ENCODE measurements around the gene ARHGEF19.
"Not testable (repeated sequence)": the region's sequence is repeated elsewhere in the genome, so short reads cannot be mapped to it uniquely, and the experiment has no call there.

The ARHGEF19 gene

GRCh38 chr1:16163608-16164212, 48.7 kb downstream of the ARHGEF19 start:
- not testable (repeated sequence) for DNase-seq

- DNase-seq: no peak
These were observed 50.2 kb downstream of the ARHGEF19 start for GRCh38 chr1:16162163-16162822.

GRCh38 chr1:16161717-16162116, 50.7 kb downstream of the ARHGEF19 start:
- no peak for DNase-seq

GRCh38 chr1:16158993-16159831, 53.2 kb downstream of the ARHGEF19 start:
- no peak for DNase-seq

- DNase-seq: no peak
These were observed 54.4 kb downstream of the ARHGEF19 start for GRCh38 chr1:16158025-16158424.

DNA sequence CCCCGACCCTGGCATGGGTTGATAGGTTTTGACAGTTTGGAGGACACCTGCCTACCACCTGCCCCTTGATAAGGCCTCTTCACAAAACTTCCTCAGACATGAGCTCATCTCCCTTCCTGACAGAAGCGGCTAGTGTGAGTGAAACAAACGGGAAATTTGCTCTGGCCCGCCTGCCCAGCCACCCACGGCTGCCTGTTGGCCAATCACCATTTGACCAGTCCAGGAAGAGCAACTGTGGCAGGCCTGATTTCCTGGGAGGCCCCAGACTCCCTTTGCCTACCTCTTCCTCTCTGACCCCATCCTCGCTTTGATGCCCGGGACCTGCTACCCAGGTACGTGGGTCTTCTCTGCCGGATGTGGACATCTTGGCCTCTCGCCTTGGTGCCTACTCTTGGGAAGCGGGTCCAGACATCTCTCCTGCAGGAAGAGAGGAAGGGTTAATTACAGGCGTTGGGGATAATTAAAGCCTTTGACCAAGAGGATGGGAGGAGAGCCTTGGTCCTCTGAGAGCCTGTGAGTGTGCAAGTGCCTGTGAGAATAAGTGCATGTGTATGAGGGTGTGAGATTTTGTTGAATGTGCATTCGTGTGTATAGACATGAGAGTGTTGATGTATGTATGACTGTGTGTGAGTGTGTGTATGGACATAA, 55.5 kb downstream of the ARHGEF19 start:
- no peak for DNase-seq

GRCh38 chr1:16155537-16156410, 56.7 kb downstream of the ARHGEF19 start, which contains the start of gene EPHA2:
EPHA2 (minus strand) TSS chr1:16156069; CDS start chr1:16155932, 137 bp downstream.
- no peak for DNase-seq

DNA sequence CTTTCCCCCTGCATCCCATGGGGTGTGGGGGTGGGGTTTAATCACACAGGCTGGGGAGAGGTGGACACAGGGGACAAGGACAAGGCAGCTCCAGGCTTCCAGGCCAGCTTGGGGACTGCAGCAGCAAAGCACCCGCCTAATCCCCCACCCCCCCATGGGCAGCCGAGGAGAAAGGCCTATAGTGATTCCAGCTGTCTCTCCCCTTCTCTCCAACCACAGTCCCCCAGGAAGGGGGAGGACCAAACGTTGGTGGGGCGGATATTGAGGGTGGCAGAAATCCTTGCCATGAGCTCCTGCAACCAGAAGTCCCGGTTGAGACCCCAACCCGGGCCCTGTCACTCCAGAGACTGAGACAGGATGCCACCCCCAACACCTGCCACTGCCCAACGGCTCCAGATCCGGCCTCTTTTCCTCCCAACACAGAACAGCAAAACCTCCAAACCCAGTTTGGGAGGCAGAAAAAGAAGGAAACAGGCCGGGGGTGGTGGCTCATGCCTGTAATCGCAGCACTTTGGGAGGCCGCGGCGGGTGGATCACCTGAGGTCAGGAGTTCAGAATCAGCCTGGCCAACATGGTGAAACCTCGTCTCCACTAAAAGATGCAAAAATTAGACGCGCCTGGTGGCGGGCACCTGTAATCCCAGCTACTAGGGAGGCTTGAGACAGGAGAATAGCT, 58.3 kb downstream of the ARHGEF19 start:
- DNase-seq: no peak

- DNase-seq: no peak
These were observed 59.1 kb downstream of the ARHGEF19 start for GRCh38 chr1:16153096-16153998.

- no peak for DNase-seq
These were observed 59.9 kb downstream of the ARHGEF19 start for GRCh38 chr1:16152481-16153087.

- DNase-seq: no peak
These were observed 60.5 kb downstream of the ARHGEF19 start for GRCh38 chr1:16151995-16152384.

GRCh38 chr1:16151196-16151994, 61.1 kb downstream of the ARHGEF19 start:
- DNase-seq: no peak

GRCh38 chr1:16150508-16150907, 61.9 kb downstream of the ARHGEF19 start:
- no peak for DNase-seq

DNA sequence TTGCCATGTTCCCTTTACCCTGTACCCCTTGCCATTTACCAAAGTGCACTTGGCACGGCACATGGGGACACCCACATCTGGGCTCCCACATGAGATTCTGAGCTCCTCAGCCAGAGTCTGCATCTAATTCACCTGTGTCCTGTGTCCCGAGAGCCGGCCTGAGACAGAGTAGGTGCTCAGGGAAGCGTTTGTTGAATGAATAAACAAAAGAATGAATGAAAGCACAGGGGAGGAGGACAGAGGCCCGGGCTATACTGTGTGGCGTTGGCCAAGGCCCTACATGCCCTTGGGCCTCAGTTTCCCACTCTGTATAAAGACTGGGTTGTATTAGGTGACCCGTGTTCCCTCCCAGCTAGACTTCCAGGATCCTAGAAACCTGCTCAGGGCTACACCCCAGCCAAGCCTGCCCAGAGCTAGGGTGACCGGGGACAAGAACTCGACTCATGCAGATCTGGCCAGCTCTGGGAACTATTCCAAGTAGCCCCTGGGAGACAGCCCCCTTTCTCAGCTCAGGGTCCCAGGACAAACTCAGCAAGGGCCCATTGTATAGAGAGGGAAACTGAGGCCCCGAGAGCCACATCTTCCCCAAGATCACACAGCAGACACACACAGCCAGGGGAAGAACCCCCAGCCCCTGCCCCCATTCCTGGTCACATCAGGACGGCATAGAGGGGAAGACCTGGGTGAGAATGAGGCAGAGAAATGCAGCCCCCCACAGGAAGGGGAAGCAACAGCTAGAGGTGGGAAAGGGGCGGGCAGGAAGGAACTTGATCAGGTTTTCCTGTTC, 62.6 kb downstream of the ARHGEF19 start:
- no peak for DNase-seq

GRCh38 chr1:16149146-16149545, 63.3 kb downstream of the ARHGEF19 start:
- DNase-seq: no peak

- no peak for DNase-seq
These were observed 63.9 kb downstream of the ARHGEF19 start for GRCh38 chr1:16148329-16149092.
